GM19328 (cell line): ENCODE results near the gene FSIP1.

Experiments used
- ATAC-seq: cut with Tn5 transposase; IDR thresholded peaks from one replicate; pipeline ENCODE4 v1.9.1; 2021; ENCODE audit warnings: mild to moderate bottlenecking, moderate library complexity; ENCODE audit not compliant: unreplicated experiment

FSIP1 gene

GRCh38 chr15:39585871-39586301 is 196.8 kb downstream of the FSIP1 start:
- no peak for ATAC-seq

GRCh38 chr15:39585389-39585841 is 197.2 kb downstream of the FSIP1 start:
- ATAC-seq, result no peak

- no peak for ATAC-seq
These were observed 197.8 kb downstream of the FSIP1 start for GRCh38 chr15:39584662-39585388.

- ATAC-seq, result no peak
These were observed 198.4 kb downstream of the FSIP1 start for GRCh38 chr15:39584266-39584659.

GRCh38 chr15:39583596-39584265 is 198.9 kb downstream of the FSIP1 start:
- no peak for ATAC-seq

GRCh38 chr15:39582977-39583595 is 199.6 kb downstream of the FSIP1 start:
- ATAC-seq, result no peak

GRCh38 chr15:39582286-39582976 is 200.2 kb downstream of the FSIP1 start:
- ATAC-seq, result no peak

GRCh38 chr15:39581793-39582285 is 200.8 kb downstream of the FSIP1 start:
- ATAC-seq, result no peak

- no peak for ATAC-seq
These were observed 201.3 kb downstream of the FSIP1 start for GRCh38 chr15:39581242-39581792.

- ATAC-seq, result no peak
These were observed 202.0 kb downstream of the FSIP1 start, which contains the start of gene THBS1 for GRCh38 chr15:39580485-39581241. TSS of gene THBS1 (plus strand) at chr15:39581079. CDS start at chr15:39581858, 779 bp downstream.

GRCh38 chr15:39580117-39580484 is 202.5 kb downstream of the FSIP1 start:
- ATAC-seq, result no peak

- ATAC-seq, result no peak
These were observed 203.0 kb downstream of the FSIP1 start for GRCh38 chr15:39579487-39580116.

GRCh38 chr15:39578851-39579486 is 203.7 kb downstream of the FSIP1 start:
- no peak for ATAC-seq

GRCh38 chr15:39575180-39575579 is 207.5 kb downstream of the FSIP1 start:
- ATAC-seq, result no peak

- no peak for ATAC-seq
These were observed 208.2 kb downstream of the FSIP1 start for GRCh38 chr15:39574427-39574826.

GRCh38 chr15:39573844-39574243 is 208.8 kb downstream of the FSIP1 start:
- no peak for ATAC-seq

GRCh38 chr15:39573287-39573686 is 209.4 kb downstream of the FSIP1 start:
- ATAC-seq, result no peak

GRCh38 chr15:39565851-39566250 is 216.8 kb downstream of the FSIP1 start:
- ATAC-seq, result no peak
